Measurements from ENCODE around the gene IL34.

- TF ChIP-seq CTCF (IDR thresholded peaks at IDR 0.05) (no peak), POLR2A (IDR thresholded peaks at IDR 0.05) (no peak)
Measured at GRCh38 chr16:70684146-70685060, 38.0 kb downstream of the IL34 start.
